Stimulated activated CD4-positive, alpha-beta T cell treated with anti-CD3 and anti-CD28 coated beads, Interleukin-1b, Interleukin-23, amount 100 ng/mL, for 4 hours (primary cell): ENCODE measurements around the gene KCNIP4.

Experiments used
- DNase-seq, 2 donors: peaks; one replicate each; pipeline ENCODE4 v3.0.0-alpha.2; 2020; ENCODE audit warnings: low read depth in 2 of 2

KCNIP4 gene

GRCh38 chr4:21901281-21901680 lies 47.3 kb downstream of the KCNIP4 start:
- no peak for DNase-seq

DNA sequence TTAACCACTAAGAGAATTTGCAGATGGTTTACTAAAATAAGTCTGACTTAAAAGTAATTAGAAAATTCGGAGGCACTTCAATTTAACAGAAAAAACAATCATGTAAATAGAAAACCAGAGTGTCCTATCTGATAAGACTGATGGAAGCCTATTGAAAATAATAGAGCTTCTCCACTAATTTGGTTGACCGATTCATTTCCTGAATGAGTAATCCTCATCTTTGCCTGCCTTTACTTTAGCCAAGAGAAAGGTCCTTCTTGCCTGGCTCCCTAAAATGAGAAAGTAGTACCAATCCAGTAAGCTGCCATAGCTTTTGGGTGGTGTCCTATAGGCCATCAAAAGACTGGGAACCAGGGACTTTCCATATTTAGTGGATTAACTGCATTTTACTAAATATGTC lies 48.4 kb downstream of the KCNIP4 start:
- DNase-seq: no peak

DNA sequence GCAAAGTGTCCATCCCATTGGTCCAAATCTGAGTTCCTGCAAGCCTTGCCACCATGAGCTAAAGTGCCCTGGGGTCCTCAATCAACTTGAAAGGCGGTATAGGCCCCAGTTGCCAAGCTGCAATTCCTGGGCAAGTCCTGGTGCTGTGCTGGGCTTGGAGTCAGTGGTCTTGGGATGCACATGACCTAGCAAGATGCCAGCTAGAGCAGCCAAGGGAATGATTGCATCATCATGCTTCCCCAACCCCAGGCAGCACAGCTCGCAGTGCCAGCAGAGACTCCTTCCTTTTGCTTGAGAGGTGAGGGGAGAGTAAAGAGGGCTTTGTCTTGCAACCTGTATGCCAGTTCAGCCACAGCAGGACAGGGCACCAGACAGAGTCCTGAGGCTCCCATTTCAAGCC lies 50.5 kb downstream of the KCNIP4 start:
- DNase-seq: no peak

GRCh38 chr4:21896767-21897166 lies 51.8 kb downstream of the KCNIP4 start:
- no peak for DNase-seq

GRCh38 chr4:21893136-21893535 lies 55.4 kb downstream of the KCNIP4 start:
- no peak for DNase-seq

- no peak for DNase-seq
Measured at GRCh38 chr4:21890231-21890630, 58.3 kb downstream of the KCNIP4 start.

- DNase-seq: no peak
Measured at GRCh38 chr4:21888195-21888976, 60.2 kb downstream of the KCNIP4 start.

- DNase-seq: no peak
Measured at GRCh38 chr4:21887481-21887880, 61.1 kb downstream of the KCNIP4 start.

GRCh38 chr4:21885770-21886169 lies 62.8 kb downstream of the KCNIP4 start:
- no peak for DNase-seq

- DNase-seq: no peak
Measured at GRCh38 chr4:21885241-21885640, 63.3 kb downstream of the KCNIP4 start.

DNA sequence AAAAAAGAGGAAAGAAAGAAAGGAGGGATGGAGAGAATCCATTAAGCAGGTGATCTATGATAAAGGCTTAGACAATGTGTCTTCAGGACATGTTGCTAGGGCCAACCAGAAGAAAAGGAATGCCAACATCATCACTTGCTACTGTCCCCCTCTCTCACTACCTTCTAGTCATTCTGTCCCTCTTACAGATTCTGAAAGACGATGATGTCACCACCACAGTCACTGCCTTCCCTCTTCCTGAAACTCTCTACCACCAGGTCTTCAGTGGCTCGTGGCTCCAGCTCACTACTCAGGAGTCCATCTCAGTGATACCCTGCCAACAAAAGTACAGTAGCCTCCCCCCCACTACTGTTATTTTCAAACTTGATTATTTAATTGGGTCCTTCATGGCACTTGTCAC lies 64.0 kb downstream of the KCNIP4 start:
- no peak for DNase-seq

GRCh38 chr4:21882051-21882839 lies 66.3 kb downstream of the KCNIP4 start:
- no peak for DNase-seq

DNA sequence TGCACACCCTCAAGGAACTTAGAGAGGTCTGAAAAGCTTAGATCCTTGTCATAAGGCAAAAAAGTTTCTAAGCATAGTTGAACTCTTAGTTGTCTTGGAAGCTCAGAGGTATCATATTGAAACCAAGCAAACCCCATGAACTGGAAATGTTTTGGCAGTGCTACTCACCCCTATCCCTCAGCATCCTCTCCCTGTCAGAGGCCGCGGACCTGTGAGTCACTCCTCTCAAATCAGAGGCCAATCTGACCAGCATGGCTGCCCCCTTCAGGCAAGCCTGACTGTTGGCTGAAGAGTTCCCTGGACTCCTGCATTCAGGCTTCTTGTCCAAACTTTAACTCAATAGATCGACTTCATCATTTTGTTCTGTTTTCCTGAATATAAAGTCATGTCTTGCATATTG lies 69.4 kb downstream of the KCNIP4 start:
- DNase-seq: no peak

GRCh38 chr4:21876711-21877110 lies 71.9 kb downstream of the KCNIP4 start:
- DNase-seq: no peak

- DNase-seq: no peak
Measured at GRCh38 chr4:21873145-21873544, 75.4 kb downstream of the KCNIP4 start.

GRCh38 chr4:21872101-21872500 lies 76.5 kb downstream of the KCNIP4 start:
- no peak for DNase-seq

GRCh38 chr4:21869978-21870745 lies 78.4 kb downstream of the KCNIP4 start:
- DNase-seq: no peak

DNA sequence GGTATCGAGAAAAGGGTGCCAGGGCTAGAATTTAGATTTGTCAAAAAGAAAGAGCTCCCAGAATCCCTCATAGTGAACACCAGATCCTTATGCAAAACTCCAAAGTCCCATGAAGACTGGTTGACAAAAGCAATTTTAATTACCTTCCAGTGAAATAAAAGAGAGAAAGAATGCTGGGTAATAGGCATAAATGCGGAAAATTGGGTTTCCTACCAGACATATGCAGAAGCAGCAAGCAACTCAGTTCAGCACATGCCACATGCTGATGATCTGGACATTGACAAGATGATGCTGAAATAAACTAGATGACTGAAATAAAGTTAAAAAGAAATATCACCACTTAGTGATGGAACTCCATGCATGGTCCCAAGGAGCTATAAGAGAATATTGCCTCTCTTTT lies 83.9 kb downstream of the KCNIP4 start:
- DNase-seq: no peak

GRCh38 chr4:21862917-21863316 lies 85.7 kb downstream of the KCNIP4 start:
- no peak for DNase-seq

- DNase-seq: no peak
Measured at GRCh38 chr4:21858971-21859370, 89.6 kb downstream of the KCNIP4 start.

DNA sequence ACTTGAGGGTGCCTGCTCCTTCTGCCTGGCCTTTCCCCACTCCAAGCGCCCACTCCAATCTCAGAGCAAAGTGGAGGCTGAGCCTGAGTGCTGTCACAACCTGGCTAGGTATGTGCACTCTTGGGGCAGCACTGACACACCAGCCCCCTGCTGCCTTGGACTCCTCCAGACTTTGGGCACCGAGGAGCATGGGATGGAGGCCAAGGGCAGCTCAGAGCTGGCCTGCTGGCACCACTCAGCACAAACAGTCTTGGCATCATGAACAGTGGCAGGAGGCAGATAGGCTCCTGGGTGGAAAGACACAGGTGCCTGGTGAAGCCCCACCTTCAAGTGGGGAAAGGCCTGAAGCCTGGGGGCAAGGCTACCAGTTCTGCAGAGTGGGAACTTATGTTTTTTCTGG lies 91.8 kb downstream of the KCNIP4 start:
- DNase-seq: no peak

DNA sequence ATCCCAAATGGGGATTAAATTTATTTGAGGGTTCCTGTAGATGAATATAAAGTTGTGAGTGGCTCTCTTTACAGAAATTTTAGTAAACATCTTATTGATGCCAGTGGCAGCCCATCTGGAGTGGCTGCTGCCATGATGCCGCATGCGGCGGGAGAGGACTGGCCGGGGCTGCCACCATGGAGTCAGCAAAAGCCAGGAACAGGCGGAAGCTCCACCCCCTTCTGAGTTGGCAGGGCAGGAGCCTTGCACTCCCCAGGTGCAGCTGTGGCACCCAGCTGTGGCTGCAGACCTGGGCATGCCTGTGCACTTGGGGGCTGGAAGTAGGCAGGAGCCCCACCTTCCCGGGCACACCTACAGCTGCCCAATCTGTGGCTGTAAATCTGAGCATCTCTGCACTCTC lies 92.3 kb downstream of the KCNIP4 start:
- no peak for DNase-seq

DNA sequence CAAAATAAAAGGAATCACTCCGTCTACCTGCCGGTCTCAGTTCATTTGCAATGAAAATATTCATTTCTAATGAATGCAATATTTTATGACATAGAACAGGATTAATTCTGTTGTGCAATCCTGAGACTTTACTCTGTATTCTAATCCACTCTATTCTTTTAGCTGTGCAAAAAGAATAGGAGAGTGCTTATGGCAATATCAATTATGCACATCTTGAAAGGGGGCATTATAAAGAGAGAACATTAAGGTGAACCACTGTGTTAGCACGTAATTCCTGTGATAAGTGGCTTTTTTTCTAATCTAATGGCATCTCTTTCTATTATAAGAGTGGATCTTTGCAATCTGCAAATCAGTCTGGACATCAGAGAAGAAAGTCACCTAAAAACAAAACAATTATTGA lies 99.5 kb downstream of the KCNIP4 start:
- no peak for DNase-seq
